NCI-H345 treated with DMSO at 0.1 percent for 48 hours (cell line): ENCODE results near the gene EFCAB12.

Experiments
- DNase-seq: peaks from one replicate; lab custom pipeline; 2025; ENCODE audit not compliant: unreplicated experiment; lab: John Stamatoyannopoulos, UW

The EFCAB12 gene

DNA sequence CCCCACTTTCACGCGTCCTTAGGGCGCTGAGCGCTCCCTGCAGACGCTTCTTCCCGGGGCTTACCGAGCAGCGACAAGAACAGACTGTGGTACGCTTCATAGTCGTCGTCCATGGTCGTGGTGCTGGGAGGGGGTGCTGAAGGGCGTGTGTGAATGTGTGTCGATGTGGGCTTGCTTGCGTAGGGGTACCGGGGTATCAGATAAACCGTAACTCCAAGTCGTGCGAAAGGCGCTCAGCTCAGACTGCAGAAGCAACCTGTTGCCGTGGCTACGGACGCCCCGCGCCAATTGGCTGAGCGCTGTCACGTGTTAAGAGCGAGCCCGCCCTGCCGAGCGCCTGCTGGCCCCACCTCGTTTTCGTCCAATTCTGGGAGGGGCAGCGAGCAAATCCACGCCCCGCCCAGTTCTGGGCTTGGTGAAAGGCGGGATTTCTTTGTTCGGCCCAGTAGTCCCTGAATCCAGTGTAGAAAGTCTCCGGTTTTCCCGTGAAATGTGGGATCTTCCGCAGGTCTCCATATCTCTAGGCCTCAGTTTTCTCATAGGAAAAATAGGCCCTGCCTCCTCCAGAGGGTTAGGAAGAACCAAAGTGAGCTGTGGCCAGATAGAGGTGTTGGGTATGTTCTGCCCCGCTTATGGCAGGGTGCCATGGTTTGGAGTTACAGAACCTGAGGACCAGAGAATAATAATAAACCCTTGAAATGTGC is at the start of gene EFCAB12:
Gene EFCAB12 (minus strand): TSS at position 261 of the 704 bp plus-strand sequence. CDS start 148 bp downstream, at position 113.
- peak; percentile 60 for DNase-seq

DNA sequence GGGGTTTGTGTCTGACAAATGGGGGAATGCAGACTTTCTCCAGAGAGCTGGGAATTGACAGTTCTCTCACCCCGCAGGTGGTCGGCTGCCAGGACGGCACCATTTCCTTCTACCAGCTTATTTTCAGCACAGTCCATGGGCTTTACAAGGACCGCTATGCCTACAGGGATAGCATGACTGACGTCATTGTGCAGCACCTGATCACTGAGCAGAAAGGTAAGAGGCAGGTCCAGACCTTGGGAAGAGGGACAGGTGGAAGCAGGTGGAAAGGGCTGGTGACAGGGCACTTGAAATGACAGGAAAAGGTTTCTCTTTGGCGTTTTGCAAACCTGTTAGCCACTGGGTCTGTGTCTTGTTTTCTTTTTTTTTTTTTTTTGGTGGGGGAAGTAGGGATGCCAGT is 48.1 kb upstream of the EFCAB12 start:
- no peak for DNase-seq

DNA sequence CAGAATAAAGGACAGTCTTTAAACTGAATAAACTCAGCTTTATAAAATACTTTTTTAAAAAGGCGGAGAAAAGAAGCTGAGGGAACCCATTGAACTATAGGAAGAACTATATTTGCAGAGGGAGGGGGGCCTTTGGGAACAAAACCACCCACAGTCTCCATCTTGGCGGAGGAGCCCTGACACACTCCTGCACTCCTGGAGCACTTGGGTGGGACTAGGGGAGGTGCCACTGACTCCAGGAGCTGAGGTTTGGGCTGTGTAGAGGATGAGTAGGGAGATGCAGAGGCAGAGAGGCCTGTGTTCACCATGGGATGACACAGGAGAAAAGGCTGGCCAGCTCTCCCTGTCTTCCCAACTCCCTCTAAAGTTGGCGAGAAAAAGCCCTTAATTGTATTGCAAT is 47.4 kb upstream of the EFCAB12 start:
- DNase-seq, result no peak

DNA sequence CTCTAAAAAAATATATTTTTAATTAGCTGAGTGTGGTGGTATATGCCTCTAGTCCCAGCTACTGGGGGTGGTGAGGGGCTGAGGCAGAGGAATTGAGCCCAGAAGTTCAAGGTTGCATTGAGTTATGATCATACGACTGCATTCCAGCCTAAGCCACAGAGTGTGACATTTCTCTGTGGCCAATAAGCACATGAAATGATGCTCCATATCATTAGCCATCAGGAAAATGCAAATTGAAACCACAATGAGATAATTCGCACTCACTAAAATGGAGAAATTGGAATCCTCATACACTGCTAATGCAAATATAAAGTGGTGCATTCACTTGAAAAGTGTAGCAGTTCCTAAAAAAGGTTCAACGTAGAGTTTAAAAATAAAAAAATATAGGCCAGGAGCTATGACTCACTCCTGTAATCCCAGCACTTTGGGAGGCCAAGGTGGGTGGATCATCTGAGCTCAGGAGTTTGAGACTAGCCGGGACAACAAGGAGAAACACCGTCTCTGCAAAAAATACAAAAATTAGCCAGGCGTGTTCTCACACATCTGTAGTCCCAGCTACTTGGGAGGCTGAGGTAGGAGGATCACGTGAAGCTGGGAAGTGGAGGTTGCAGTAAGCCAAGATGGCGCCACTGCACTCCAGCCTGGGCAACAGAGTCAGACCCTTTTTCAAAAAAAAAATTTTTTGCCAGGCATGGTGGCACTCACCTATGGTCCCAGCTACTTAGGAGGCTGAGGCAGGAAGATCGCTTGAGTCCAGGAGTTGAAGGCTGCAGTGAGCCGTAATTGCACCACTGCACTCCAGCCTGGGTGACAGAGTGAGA is 46.8 kb upstream of the EFCAB12 start:
- DNase-seq, result no peak

DNA sequence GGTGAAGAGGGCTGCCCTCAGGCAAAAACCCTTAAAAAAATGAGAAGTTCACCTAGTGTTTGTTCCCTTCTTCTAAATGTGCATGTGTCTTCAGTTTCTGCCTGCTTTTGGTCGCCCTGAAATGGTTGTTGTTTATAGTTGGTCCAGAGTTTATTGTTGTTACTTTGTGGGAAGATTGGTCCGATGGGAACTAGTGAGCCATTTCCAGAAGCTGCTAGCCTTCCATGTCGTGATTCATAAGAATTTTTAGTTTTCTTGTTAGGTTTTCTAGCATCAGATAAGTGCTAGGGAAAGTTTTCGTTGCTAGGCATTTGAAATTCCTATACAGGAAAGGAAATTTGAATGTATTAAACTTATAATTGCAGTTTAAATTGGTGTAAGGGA is 45.3 kb upstream of the EFCAB12 start:
- DNase-seq, result no peak

DNA sequence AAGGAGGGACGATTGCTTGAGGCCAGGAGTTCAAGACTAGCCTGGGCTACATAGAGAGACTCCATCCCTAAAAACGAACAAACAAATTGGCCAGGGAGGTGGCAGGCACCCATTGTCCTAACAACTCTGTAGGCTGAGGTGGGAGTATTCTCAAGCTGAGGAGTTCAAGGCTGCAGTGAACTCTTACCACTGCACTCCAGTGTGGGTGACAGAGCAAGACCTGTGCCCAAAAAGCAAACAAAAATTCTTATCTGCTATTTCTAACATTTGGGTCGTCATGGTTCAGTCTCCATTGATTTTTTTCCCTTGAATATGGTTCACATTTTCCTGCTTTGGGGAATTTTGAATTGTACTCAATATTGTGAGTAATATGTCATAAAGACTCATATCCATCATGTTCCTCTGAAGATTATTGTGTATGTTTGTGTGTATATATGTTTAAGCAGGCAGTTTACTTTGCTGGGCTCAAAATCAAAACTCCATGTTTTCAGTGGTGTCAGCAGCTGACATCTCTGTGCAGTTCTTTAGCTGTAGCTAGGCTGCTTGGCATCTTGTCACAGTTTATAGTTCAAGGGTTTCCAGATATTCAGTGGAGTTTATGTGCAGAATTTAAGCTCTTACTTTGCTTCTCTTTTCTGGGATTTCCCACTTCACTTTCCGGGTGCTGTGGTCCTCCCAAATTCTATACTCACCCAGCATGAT is 44.8 kb upstream of the EFCAB12 start:
- no peak for DNase-seq

DNA sequence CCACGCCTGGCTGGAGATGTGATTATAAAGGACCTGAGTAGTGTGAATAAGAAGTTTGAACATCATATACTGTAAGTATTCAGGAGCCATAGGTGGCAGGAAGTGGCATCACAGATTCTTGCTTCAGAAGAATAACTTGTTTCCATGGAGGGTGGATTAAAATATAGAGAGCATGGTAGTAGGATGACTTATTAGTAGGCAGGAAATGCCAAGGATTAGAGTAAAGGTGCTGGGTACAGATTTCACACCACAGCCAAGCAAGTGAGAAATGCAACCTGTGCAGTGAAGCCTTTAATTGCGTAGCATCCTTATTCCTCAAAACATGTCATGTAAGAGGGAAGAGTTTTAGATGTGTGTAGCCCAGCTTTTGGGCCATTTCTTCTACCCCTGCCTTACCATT is 42.4 kb upstream of the EFCAB12 start:
- DNase-seq, result no peak

DNA sequence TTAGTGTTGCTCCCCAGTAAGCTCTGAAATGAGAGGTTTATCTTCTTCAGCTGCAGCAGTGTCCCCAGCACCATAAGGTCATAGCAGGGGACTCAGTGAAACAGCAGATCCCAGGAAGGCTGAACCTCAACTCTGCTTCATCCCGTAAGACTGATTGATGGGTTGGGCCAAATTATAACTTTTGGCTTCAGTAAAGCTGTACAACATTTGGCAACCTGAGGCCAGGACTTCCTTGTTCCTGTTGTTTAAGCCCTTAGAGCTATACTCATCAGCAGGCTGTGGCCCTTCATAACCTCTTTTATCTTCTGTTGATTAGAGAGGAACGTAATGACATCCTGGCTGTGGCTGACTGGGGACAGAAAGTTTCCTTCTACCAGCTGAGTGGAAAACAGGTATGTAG is 40.6 kb upstream of the EFCAB12 start:
- no peak for DNase-seq

DNA sequence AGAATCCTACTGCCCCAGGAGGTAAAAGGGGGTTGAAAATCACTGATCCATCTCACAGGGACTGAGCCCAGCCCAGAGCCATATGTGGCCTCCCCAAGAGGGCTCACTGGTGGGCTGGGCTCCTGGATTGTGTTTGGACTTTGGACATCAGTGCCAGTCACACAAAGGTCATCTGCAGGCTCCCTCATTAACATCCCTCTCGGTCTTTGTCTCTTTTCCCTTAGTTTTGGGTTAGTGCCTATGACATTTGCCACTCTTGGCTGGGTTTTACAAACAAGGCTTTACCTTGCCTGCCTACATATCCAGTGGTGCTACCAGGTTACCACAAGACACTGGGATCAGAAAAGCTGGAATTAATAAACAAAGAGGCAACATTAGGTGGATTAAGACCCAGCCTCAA is 39.5 kb upstream of the EFCAB12 start:
- no peak for DNase-seq

DNA sequence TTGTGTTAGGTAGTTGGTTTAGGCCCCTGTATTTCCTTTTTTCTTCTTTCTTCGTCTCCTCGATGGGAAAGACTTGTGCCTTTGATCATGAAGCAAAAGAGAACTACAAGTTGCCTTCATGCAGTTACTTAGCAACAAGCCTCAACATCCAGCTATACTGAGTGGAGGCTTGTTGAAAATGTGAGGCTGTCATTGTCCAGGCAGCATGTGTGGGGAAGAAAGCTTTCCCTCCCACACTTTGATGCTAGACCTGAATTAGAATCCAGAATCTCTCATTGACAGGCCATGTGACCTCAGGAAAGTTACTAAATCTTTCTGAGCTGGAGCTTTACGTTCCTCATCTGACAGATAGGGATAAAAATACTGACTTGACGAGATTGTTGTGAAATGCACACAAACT is 35.3 kb upstream of the EFCAB12 start:
- no peak for DNase-seq

DNA sequence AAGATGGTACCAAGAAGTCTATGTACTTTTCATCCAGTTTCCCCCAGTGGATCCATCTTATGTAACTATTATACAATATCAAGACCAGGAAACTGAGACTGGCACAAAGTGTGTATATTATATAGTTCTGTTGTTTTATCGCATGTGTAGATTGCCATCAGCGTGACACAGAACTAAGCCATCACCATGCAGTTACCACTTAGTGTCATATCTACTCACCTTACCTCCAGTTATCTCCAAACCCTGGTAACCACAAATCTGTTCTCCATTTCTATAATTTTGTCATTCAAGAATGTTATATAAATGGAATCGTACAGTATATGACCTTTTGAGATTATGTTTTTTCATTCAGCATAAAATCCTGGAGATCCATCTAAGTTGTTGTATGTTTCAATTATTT is 34.7 kb upstream of the EFCAB12 start:
- no peak for DNase-seq

DNA sequence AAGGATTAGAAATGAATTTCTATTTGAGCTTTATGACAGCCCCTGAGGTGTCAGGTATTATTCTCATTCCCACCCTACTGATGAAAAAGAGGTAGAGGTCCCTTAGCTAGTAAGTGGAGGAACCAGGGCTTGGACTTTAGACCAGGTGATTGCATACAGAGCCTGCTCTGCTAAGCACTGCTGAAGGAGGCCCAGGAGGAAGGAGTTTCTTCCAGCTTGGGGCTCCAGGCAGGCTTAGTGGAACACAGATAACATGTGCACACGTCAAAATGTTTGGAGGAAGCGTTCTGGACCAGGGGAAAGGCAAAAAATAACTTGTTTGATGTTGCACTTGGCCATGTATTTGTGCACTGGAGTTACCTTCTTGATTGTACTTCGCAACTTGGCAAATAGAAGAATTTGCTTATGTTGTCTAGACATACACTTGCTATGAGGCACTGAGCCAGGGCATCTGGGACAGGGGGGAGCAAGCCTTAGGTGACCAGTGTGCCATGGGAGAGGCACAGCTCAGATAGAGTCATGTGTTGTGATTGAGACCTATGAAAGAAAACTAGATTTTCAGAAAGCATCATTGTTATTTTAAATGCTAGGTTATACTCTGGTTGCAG is 34.0 kb upstream of the EFCAB12 start:
- no peak for DNase-seq

DNA sequence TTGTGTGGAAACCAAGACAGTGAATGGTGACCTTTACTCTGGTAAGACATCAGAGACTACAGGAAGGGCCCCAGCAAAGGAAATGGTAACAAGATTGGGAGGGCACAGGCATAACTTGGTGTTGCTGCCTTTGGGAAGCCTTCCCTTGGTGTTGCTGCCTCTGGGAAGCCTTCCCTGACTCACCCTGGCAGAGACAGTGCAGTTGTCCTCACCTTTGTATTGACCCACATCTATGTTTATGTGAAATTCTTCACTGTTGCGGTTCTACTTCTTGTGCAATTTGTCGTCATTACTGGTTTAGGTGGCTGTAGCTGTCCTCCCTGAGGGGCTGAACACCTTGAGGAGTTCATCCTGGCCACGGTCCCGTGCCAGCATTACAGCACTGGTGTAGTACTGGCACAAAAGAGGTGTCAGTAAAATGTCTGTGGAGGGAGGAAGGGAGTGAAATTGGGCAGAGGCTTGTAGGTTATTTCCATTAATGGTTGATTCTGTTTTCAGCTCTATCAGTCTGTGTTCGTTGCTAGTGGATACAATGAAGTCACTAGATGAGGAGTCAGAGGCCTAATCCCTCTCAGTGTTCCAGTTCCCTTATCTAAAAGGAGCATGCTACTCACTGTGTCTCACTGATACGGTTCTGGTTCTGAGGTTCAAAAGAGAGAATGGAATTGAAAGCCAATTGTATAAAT is 33.2 kb upstream of the EFCAB12 start:
- DNase-seq, result no peak

DNA sequence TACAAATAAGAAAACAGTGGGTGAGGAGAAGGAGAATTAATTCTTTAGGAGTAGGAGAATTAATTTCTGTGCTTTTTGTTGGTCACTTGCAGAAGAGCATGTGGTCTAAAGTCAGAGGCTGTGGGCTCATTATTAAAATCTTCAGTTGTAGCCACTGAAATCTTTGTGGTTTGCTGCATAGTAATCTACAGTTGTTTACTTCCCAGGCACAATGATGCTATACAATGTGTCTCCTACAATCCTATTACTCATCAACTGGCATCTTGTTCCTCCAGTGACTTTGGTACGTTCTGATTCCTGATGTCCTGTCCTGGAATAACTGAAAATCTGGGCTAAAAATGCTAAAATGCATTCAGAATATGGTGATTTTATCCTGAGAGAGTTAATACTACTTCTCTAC is 32.6 kb upstream of the EFCAB12 start:
- DNase-seq, result no peak

DNA sequence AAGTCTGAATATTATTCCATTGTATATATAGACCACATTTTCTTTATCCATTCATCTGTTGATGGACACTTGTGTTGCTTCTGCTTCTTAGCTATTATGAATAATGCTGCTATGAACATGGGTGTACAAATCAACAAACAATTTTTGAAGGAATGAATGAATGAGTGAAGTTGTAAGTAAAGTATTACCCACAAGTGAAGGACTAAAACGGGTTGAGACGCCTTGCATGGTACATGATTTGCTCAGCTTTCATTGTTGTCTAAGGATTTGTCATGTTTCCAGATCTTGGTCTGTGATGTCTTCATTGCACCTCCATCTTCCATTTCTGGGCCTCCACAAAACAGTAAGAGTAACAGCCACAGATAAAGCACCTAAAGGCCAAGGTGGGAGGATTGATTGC is 32.1 kb upstream of the EFCAB12 start:
- DNase-seq, result no peak

DNA sequence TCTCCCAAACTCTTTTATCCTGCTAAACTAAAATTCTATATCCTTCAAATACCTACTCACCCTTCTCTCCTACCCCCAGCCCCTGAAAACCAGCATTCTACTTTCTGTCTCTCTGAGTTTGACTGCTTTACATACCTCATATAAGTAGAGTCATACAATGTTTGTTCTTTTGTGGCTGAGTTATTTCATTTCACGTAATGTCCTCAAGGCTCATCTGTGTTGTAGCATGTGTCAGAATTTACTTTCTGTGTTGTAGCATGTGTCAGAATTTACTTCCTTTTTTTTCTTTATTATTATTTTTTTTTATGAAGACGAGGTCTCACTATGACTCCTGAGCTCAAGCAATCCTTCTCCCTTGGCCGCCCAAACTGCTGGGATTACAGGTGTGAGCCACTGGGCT is 31.7 kb upstream of the EFCAB12 start:
- no peak for DNase-seq

DNA sequence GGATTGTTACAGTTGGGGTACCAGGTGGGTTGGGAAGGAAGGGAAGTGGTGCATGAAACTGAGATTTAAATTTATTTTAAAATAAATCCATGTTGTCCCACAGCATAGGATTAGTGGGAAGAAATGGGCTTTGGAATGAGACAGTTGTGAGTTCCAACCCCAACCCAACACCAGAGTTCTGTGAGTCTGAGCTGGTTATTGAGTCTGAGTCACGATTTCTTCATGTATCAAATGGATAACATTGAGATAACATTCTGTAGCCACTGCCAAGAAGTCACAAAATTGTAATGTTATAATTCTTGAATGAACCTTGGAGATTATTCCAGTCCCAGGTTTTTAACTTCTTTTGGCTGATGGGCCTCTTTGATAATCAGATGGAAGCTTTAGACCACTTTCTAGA is 25.3 kb upstream of the EFCAB12 start:
- DNase-seq, result no peak

DNA sequence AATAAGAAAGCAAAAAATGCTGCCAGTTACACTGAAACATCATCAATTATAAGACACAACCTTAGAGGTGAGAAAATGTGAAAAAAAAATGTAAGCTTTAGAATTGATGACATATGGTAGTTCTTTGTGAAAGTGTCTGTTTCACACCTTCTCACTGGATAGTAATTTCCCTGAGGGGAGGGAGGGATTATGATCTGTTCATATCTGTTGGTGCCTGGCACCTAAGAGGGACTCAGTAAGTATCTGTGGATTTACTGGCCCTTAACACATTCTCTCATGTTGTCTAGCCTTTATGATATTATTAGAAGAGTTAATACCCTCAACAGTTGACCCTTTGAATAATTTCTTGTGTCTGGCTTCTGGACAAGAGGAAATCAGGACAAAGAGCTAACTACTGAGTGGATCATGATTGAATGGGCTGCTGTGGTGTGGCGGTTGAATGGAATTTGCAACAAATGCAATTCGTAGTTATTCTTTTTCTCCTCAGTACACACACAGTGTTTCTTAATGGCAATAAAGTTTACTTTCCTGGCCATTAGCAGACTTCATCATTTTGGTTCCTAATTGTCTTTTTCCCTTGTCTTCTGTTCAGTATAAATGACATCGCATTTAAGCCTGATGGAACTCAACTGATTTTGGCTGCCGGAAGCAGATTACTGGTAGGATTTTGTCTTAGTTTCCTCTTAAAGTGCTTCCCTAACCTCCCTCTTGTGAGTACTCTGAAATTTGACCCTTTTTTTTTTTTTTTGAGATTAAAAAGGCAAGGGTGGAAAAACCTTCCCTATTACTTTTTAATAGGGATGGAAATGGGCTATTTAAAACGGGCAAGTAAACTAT is 21.1 kb upstream of the EFCAB12 start:
- no peak for DNase-seq

DNA sequence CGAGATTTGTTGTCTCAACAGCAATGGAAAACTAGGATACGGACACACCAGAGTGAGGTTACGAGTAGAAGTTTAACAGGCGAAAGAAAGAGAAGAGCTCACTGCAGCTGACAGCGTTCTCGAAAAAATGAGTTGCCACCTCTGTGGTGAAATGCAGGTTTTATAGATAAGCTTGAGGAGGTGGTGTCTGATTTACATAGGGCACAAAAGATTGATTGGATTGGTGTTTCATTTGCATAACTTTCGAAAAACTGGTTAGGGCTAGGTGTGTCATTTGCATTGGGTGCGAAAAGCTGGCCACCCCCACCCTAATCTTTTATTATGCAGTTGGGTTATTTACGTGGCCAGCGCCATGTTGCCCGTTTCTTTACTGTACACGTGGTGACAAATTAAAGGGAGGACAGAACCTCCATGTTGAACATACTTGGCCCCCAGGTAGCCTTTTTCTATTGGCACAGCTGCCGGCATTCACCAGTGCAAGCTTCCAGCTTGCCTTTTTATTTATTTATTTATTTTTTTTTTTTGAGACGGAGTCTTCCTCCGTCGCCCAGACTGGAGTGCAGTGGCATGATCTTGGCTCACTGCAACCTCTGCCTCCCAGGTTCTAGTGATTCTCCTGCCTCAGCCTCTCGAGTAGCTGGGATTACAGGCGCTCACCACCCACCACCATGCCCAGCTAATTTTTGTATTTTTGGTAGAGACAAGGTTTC is 19.9 kb upstream of the EFCAB12 start:
- DNase-seq, result no peak

DNA sequence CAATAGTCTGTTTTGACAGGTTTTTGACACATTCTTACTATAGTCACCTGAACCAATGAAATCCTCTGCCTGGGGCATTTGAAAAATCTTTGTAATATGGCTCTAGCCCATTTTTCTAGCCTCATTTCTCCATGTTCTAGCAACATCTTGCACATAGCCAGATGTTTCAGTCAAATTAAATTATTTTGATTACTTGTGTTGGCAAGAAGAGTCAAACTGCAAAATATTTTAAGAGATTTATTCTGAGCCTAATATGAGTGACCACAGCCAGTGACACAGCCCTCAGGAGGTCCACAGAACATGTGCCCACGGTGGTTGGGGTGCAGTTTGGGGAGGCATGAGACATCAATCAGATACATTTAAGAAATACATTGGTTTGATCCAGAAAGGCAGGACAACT is 18.5 kb upstream of the EFCAB12 start:
- DNase-seq, result no peak
